OCI-LY7 (cell line): ENCODE data around the gene ZMAT5.

Source experiments
- CTCF ChIP-seq: fragments of 200-600 bp; sonication (generic); conservative IDR thresholded peaks from 2 replicates; pipeline ENCODE4 v1.5.1; 2014; ENCODE audit warnings: mild to moderate bottlenecking, antibody characterized with exemption, low read length, moderate library complexity, mixed read lengths
- EZH2phosphoT487 ChIP-seq: fragments of 200-600 bp; sonication (generic); IDR thresholded peaks from 2 replicates; pipeline ENCODE4 v1.6.1; 2018; ENCODE audit warnings: low read depth, borderline replicate concordance, mild to moderate bottlenecking, mixed run types, antibody characterized with exemption, low read length, moderate library complexity, mixed read lengths

- TF ChIP-seq CTCF (no peak), EZH2phosphoT487 (no peak)
Observed at GRCh38 chr22:29692327-29692640, 74.5 kb downstream of the ZMAT5 start.
